B cell (primary cell): ENCODE results near the gene MIOS. TPM values are rescaled to one million over a fixed set of nuclear protein-coding genes. Genes with fewer than 3 reads are reported as not detected.

Experiments
- ATAC-seq: fragments of 200-7000 bp; cut with Tn5 transposase; one replicate; pipeline ENCODE4 v1.10.0; 2021; ENCODE audit warnings: low read depth, mild to moderate bottlenecking, moderate number of reproducible peaks, moderate library complexity
- CTCF ChIA-PET: fragments of 350-600 bp; sonication (Branson Sonifier 250); formaldehyde crosslinking; loops from one replicate; lab custom pipeline; 2021; ENCODE audit warnings: antibody characterized with exemption, inconsistent platforms; lab: Charles Lee
- POLR2A ChIA-PET: fragments of 350-600 bp; sonication (Branson Sonifier 250); formaldehyde crosslinking; loops from one replicate; lab custom pipeline; 2021; ENCODE audit warnings: antibody characterized with exemption; lab: Charles Lee
- DNase-seq: peaks from one replicate; pipeline ENCODE4 v3.0.0; 2013
- H2AFZ ChIP-seq: 2 replicates; pipeline ENCODE4 v1.6.1; 2012; ENCODE audit warnings: mild to moderate bottlenecking, low read depth, low read length; ENCODE audit not compliant: insufficient read depth, poor library complexity, severe bottlenecking
- H3K27ac ChIP-seq, 2 donors: 1 replicate in 1 of 2; 2 replicates in 1 of 2; pipeline ENCODE4 v1.5.1; 2012 to 2013; ENCODE audit warnings: low read length in 2 of 2, mild to moderate bottlenecking in 2 of 2, moderate library complexity in 1 of 2
- H3K27me3 ChIP-seq, 4 experiments: fragments of 200-600 bp in 1 of 4; sonication (generic) in 1 of 4; replicated peaks in 1 of 4; 1 replicate in 2 of 4; 2 replicates in 2 of 4; pipeline versions ENCODE4 v1.6.1 to v1.7.0; 2013 to 2016; ENCODE audit warnings: low read length in 3 of 4, mild to moderate bottlenecking in 2 of 4, mixed read lengths in 1 of 4, moderate library complexity in 1 of 4; ENCODE audit not compliant: insufficient read depth in 4 of 4, control insufficient read depth in 3 of 4; ENCODE audit errors: control extremely low read depth in 1 of 4
- H3K36me3 ChIP-seq, 2 experiments: replicated peaks in 1 of 2; 1 replicate in 1 of 2; 2 replicates in 1 of 2; pipeline versions ENCODE4 v1.6.1 to v1.7.1; 2013; ENCODE audit warnings: low read length in 1 of 2; ENCODE audit not compliant: insufficient read depth in 2 of 2, control insufficient read depth in 1 of 2; ENCODE audit errors: control extremely low read depth in 1 of 2, extremely low read depth in 1 of 2
- H3K4me1 ChIP-seq, 2 donors: fragments of 200-600 bp in 1 of 2; sonication (generic) in 1 of 2; 1 replicate in 1 of 2; 2 replicates in 1 of 2; pipeline versions ENCODE4 v1.5.1 to v1.6.1; 2013 to 2017; ENCODE audit warnings: low read length in 2 of 2; ENCODE audit not compliant: control insufficient read depth in 2 of 2, insufficient read depth in 2 of 2
- H3K4me2 ChIP-seq: replicated peaks from 2 replicates; pipeline ENCODE3; 2012; ENCODE audit warnings: mild to moderate bottlenecking, low read depth, low read length; ENCODE audit not compliant: poor library complexity, severe bottlenecking
- H3K4me3 ChIP-seq, 5 experiments: fragments of 200-600 bp in 1 of 5; sonication (generic) in 1 of 5; 1 replicate in 3 of 5; 2 replicates in 2 of 5; pipeline versions ENCODE4 v1.5.1 to v1.7.0; 2011 to 2016; ENCODE audit warnings: low read length in 4 of 5, mild to moderate bottlenecking in 4 of 5, low read depth in 2 of 5, control low read depth in 1 of 5, moderate library complexity in 1 of 5; ENCODE audit not compliant: insufficient read depth in 1 of 5; ENCODE audit errors: control extremely low read depth in 1 of 5, extremely low read depth in 1 of 5
- H3K79me2 ChIP-seq: fragments of 200-600 bp; sonication (generic); one replicate; pipeline ENCODE4 v1.6.0; 2016; ENCODE audit warnings: low read length; ENCODE audit not compliant: control insufficient read depth, insufficient read depth
- H3K9ac ChIP-seq: fragments of 200-600 bp; sonication (generic); 2 replicates; pipeline ENCODE4 v1.6.1; 2017; ENCODE audit warnings: mild to moderate bottlenecking, low read length, moderate library complexity
- H3K9me3 ChIP-seq, 3 donors: one replicate each; pipeline versions ENCODE4 v1.6.1 to v1.7.1; 2013; ENCODE audit warnings: low read length in 2 of 3; ENCODE audit not compliant: control insufficient read depth in 2 of 3, insufficient read depth in 1 of 3; ENCODE audit errors: control extremely low read depth in 1 of 3
- H4K20me1 ChIP-seq: 2 replicates; pipeline ENCODE4 v1.6.0; 2012; ENCODE audit warnings: mild to moderate bottlenecking, low read length; ENCODE audit not compliant: insufficient read depth, control insufficient read depth, poor library complexity, severe bottlenecking
- H3K27ac Mint-ChIP-seq: one replicate; pipeline ENCODE4 v1.8.0; 2021; ENCODE audit warnings: mixed read lengths
- H3K27me3 Mint-ChIP-seq: one replicate; pipeline ENCODE4 v1.8.0; 2021; ENCODE audit warnings: mixed read lengths
- H3K4me1 Mint-ChIP-seq: one replicate; pipeline ENCODE4 v1.8.0; 2021; ENCODE audit warnings: mixed read lengths
- H3K4me3 Mint-ChIP-seq: one replicate; pipeline ENCODE4 v1.8.0; 2021; ENCODE audit warnings: mixed read lengths
- H3K9me3 Mint-ChIP-seq: one replicate; pipeline ENCODE4 v1.8.0; 2022; ENCODE audit warnings: mixed read lengths; ENCODE audit not compliant: insufficient read depth
- CTCF ChIP-seq: fragments of 200-600 bp; IDR thresholded peaks from one replicate; pipeline ENCODE4 v1.8.0; 2022; ENCODE audit warnings: antibody characterized with exemption, mild to moderate bottlenecking
- EZH2 ChIP-seq: IDR thresholded peaks from 2 replicates; pipeline ENCODE4 v1.6.1; 2012; ENCODE audit warnings: borderline replicate concordance, low read depth, mild to moderate bottlenecking, moderate library complexity, low read length; ENCODE audit not compliant: insufficient read depth, poor library complexity, severe bottlenecking
- WGBS: methylation state at CpG from one replicate; pipeline ENCODE4 v1.1.5; 2013; ENCODE audit warnings: missing lambda C conversion rate; ENCODE audit not compliant: insufficient coverage; 5-methylcytosine and 5-hydroxymethylcytosine counted together
- intact Hi-C: fragments of 100-400 bp; cut with micrococcal nuclease; formaldehyde crosslinking; loops from one replicate; pipeline ENCODE4 v1.10.0; 2022
- polyA plus RNA-seq: library from polyadenylated mRNA; depleted of rRNA; stranded (reverse); fragments of >200 nt; gene quantifications from 2 replicates; pipeline ENCODE4 v1.2.3, GENCODE V29; 2012
- total RNA-seq, 2 donors: library from RNA; stranded (reverse); fragments of 120-200 nt in 1 of 2; gene quantifications; 1 replicate in 1 of 2; 2 replicates in 1 of 2; pipeline versions ENCODE4 v1.2.3 to v1.2.4, GENCODE V29; 2013 to 2022

Gene MIOS
- total and polyA plus RNA-seq, 2 donors (not counting 1 experiment from before 2014, with no cell fraction given), result 28.9 to 50.1 TPM

- CTCF ChIA-PET, result interaction anchor here (4.8 kb wide), 1 partner anchor 434 kb away, joined by 35 read pairs; no protein-coding TSS in a partner anchor
- H3K9me3 Mint-ChIP-seq, result no peaks in the 10 kb centered on the region
- TF ChIP-seq CTCF (no peak), EZH2 (no peak)
Observed at GRCh38 chr7:7537711-7538110, 29.0 kb upstream of the MIOS start.

GRCh38 chr7:7539152-7539551, 27.5 kb upstream of the MIOS start:
- no peaks in the 10 kb centered on the region for H3K36me3 ChIP-seq
- intact Hi-C loops, result no loop called here
- no peak for ATAC-seq
- peaks cover 0 to 4% (median 2%) of the 10 kb centered on the region in 4 experiments for H3K27me3 ChIP-seq
- Mint-ChIP-seq H3K9me3 (no peaks in the 10 kb centered on the region), H3K4me3 (no peak overlapping the region), H3K4me1 (no peaks in the 10 kb centered on the region), H3K27me3 (peaks cover 4% of the 10 kb centered on the region), H3K27ac (no peak overlapping the region)
- ChIA-PET CTCF (interaction anchor here (4.5 to 6.1 kb wide), 2 partner anchors 114 to 434 kb away, joined by 19 to 115 read pairs; no protein-coding TSS in a partner anchor), POLR2A (no interaction called here)
- peaks cover 0 to 2% (median 0%) of the 10 kb centered on the region in 3 donors for H3K9me3 ChIP-seq
- no peak overlapping the region for H3K9ac ChIP-seq
- H3K4me2 ChIP-seq, result no peak overlapping the region
- no peaks in the 10 kb centered on the region for H4K20me1 ChIP-seq
- WGBS, result no CpG with 5 or more reads among the region's 4 CpGs
- no peaks in the 10 kb centered on the region for H3K79me2 ChIP-seq
- H2AFZ ChIP-seq, result no peak overlapping the region
- no peaks in the 10 kb centered on the region for H3K4me1 ChIP-seq
- no peak for TF ChIP-seq EZH2
- no peak for TF ChIP-seq CTCF
- no peak overlapping the region for H3K27ac ChIP-seq
- no peak for DNase-seq
- no peak overlapping the region for H3K4me3 ChIP-seq

More at GRCh38 chr7:7537711-7538110, 29.0 kb upstream of the MIOS start:
- H3K27me3 Mint-ChIP-seq, result peaks cover 4% of the 10 kb centered on the region
- H3K79me2 ChIP-seq, result no peaks in the 10 kb centered on the region
- no peak overlapping the region for H3K4me2 ChIP-seq
- intact Hi-C loops, result no loop called here
- H3K9ac ChIP-seq, result no peak overlapping the region
- no peaks in the 10 kb centered on the region for H3K4me1 ChIP-seq
- H3K4me3 Mint-ChIP-seq, result no peak overlapping the region
- no peak for ATAC-seq
- peaks cover 0 to 4% (median 2%) of the 10 kb centered on the region in 4 experiments for H3K27me3 ChIP-seq
- no peak for DNase-seq
- WGBS, result 80% methylated on average over 1 of the region's 2 CpGs
- no peaks in the 10 kb centered on the region for H3K4me1 Mint-ChIP-seq
- POLR2A ChIA-PET, result no interaction called here
- no peak overlapping the region for H3K27ac ChIP-seq
- H3K4me3 ChIP-seq, result no peak overlapping the region
- no peak overlapping the region for H2AFZ ChIP-seq
- H3K9me3 ChIP-seq, result peaks cover 0 to 3% (median 0%) of the 10 kb centered on the region in 3 donors
- no peaks in the 10 kb centered on the region for H3K36me3 ChIP-seq
- H3K27ac Mint-ChIP-seq, result no peak overlapping the region
- no peaks in the 10 kb centered on the region for H4K20me1 ChIP-seq
